ENCODE data around the gene MSH5.

- TF ChIP-seq CTCF (conservative IDR thresholded peaks at IDR 0.05; ENCODE audit: low read depth in 2 of 2) = no peak
- no peak for TF ChIP-seq ZNF331 (CRISPR knock-in tag; IDR thresholded peaks at IDR 0.05; ENCODE audit: low read depth)
- no peak for TF ChIP-seq JUNB (IDR thresholded peaks at IDR 0.05; ENCODE audit: unreplicated experiment)
- no peak for TF ChIP-seq EZH2phosphoT487 (IDR thresholded peaks at IDR 0.05; ENCODE audit: unreplicated experiment)
- TF ChIP-seq EZH2 (IDR thresholded peaks at IDR 0.05; ENCODE audit: low read depth, unreplicated experiment) = no peak
- no peak for TF ChIP-seq POLR2AphosphoS5 (IDR thresholded peaks at IDR 0.05; ENCODE audit: low read depth)
- TF ChIP-seq ETS1 (IDR thresholded peaks at IDR 0.05) = no peak
Observed at GRCh38 chr6:31762356-31762755, 22.6 kb downstream of the MSH5 start, which contains the start of gene SAPCD1.
